CD4-positive, alpha-beta T cell treated with Interferon alpha-2 for 1 hour (primary cell): ENCODE results near the gene RAB3IL1.

ENCODE experiments used
- DNase-seq, 2 donors: peaks; one replicate each; pipeline ENCODE4 v3.0.0-alpha.2; 2020 to 2022

RAB3IL1 gene

DNA sequence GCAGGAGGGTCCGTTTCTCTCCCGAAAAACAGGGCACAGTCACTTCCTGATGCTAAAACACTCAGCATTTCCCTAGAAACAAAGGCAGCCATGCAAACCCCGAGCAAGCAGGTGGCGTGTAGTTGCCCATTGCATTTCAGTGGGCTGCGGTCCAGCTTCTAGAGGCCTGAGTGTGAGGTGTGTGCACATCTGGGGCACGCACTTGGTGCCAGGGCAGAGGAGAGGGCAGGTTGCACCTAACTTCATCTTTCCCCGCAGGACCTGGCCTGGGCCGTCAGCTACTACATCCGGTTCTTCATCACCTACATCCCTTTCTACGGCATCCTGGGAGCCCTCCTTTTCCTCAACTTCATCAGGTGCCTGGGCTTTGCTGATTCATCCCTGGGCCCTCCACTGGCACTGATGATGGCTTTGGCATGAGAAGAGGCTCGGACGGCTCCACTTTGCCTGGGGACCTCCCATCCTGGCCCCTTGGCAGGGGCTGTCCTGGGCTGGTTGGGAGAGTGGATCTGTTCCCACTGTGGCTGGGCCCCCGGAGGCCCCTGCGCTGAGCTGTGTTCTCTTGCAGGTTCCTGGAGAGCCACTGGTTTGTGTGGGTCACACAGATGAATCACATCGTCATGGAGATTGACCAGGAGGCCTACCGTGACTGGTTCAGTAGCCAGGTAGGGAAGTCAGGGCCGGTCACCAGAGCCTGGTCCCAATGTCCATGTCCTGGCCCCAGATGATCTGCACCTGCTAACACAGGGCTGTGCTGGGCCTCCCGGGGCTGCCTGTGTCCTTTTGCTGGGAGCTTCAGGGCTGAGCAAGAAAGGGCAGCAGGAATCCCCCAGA is 54.4 kb downstream of the RAB3IL1 start:
- DNase-seq: no peak

DNA sequence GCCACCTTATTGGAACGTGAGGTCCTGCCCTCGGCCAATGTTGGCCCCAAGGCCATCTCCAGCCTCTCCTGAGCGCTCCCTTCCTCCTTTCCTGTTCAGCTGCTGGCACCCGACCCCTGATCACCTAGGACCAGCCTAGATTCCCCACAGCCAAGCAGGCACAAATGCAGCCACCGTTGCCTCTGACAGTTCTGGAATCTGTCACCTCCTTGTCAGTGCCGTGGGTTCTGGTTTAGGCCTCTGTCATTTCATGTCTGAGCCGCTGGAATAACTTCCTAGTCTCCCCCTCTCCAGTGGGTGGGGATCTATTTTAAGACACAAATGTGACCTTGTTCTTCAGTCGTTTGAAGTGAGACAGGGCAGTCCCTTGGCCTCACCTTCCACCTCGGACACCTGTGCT is 55.7 kb downstream of the RAB3IL1 start:
- no peak for DNase-seq

DNA sequence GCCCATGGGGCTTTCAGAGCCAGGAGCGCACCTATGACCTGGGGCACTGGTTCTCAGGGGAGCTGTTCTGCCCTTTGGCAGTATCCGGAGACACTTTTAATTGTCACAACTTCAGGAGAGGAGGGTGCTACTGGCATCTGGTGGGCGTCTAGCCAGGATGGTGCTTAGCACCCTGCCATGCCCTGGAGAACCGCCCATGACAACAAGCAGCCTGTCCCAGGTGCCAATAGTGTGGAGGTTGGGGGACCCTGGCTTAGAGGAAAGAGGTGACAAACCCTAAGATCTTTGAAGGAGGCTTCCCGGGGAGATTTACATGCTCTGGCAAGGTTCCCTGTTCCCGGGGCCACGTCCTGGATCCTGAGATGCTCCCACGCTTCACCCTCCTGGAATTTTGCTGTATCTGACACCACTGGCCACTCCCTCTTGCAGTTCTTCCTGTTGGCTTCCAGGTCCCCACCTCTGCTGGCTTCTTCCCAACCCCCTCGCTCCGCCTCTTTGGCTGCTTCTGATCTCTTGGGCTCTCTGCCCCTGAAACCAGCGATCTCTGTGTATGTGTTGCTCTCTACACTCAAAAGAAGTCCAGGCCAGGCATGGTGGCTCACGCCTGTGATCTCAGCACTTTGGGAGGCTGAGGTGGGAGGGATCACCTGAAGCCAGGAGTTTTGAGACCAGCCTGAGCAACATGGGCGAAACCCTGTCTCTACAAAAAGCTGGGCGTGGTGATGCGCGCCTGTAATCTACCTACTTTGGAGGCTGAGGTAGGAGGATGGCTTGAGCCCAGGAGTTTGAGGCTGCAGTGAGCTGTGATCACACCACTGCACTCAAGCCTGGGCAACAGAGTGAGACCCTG is 57.1 kb downstream of the RAB3IL1 start:
- DNase-seq: no peak

DNA sequence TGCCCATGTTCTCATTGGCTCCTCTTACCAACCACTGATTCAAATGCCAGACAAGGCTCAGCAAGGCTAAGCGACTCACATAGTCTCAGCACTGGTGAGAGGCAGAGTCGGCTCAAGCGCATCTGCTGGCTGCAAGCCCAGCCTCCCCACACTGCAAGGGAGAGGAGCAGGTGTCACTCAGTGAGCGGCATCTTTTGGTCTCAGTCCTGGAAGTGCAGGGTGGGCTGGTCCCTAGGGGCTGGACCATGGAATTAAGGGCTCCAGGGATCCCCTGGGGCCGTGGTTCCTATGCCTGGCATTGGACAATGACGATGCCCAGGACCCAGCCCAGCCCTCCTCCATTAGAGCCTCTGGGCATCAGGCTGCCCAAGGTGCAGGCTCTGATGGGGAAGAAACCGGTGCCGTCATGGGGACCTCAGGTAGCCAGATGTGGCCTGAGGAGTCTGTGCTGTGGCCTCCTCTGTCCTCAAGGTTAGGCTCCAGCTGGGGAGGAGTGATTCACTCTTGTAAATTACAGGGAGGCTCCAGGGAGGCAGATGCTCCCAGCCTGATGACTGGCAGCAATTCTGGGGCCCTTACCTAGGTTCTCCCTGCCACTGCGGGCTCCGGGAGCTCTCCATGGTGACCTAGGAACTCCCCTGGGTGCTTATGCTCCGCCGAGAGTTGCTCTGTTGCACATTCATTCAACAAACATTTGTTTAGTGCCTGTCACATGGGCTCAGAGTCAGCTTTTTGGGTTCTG is 61.3 kb downstream of the RAB3IL1 start:
- DNase-seq: no peak

DNA sequence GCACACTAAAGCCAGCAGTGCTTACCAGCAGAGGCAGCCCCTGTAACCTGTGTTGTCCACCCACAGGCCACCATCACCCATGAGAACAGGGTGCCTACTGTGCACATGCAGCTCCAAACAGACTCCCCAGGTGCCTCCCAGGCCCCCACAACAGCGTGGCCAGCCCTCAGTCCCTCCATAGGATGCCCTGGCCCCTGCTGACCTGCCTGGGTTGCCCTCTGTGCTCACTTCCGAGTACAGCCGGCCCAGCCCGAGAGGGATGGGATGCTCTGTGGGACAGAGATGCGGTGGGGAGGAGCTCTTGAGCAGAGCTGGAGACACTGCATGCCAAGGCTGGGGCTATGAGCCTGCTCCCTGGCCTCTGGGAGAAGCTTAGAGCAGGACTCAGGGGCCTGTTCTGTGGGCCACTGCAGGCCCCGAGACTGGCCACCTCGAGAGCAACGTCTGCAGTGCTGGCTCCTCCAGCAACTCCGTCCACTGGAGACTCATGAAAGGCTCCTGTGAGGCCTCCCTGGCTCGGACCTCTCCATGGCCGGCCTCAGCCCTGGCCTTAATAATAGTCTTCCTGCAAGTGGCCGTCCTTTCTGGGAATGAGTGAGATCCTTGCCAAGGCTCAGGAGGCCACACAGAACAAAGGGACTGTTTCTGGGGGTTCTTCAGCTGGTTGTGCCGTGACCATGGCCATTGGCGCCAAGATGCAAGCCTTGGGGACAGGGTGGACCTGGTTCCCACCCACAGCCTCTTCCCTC is 62.2 kb downstream of the RAB3IL1 start:
- DNase-seq: no peak

DNA sequence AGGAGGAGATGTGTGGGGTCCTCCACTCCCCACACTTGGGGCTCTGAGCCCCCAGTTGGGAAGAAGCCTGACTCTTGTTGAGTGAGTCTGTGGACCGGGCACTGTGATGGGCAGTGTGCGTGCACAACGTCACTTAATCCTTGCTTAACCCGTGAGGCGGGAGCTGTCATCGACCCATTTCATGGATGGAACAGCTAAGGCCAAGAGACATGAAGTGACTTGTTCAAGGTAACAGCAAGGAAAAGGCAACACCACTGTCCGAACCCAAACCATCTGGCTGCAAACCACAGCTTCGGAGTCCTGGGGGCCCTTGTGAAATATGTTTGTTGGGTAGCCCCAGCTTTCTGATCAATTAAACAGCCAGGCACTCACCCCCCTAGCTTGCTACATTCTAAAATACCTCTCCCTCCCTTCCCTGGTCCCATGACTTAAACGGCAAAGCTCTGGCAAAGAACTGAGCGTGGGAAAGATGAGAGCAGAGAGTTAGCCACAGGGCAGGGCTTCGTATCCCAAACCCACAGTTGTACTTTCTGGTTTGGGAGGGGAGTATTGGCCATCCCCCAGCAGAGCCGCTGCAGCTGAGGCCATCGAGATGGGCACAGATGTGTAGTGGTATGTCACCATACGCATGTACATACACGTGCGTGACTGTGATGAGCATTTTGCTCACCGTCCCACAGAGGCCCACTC is 63.0 kb downstream of the RAB3IL1 start:
- DNase-seq: no peak

DNA sequence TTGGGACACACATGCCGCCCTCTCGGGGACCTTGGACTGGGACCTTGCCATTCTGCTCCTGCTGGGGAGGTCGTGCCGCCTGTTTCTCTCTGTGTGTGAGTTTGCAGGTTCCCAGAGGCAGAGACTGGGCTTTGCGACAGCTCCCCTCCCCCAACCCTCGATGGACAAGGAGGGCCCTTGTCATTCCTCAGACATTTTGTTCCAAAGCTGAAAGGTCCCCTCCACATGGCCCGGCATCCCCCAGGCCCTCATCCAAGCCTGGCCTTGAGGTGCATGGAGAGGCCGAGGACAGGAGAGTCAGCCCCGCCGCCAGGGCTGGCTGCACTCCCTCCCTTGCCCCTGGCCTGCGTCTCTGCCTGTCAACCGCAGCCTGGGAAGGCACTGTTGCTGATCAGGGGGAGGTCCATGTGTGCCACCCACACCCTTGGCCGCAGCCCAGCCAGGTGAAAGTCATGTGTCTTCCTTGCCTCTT is 63.6 kb downstream of the RAB3IL1 start:
- no peak for DNase-seq

DNA sequence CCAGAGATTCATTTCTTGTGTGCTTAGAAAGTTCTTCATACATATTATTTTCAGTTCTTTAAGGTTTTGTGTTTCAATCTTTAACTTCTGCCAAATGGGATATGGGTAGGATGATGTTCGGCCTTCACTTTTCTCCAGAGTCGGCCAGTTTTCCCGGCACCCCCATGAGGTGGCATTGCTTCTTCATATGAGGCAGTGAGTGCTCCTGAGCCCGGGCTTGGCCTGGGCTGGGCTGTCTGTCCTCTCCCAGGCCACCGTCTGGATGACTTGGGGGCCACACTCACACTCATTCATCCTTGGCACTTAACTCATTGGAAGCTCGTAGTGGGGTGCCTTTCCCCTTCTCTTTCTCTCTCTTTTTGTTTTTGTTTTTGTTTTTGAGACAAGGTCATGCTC is 65.5 kb downstream of the RAB3IL1 start:
- no peak for DNase-seq

DNA sequence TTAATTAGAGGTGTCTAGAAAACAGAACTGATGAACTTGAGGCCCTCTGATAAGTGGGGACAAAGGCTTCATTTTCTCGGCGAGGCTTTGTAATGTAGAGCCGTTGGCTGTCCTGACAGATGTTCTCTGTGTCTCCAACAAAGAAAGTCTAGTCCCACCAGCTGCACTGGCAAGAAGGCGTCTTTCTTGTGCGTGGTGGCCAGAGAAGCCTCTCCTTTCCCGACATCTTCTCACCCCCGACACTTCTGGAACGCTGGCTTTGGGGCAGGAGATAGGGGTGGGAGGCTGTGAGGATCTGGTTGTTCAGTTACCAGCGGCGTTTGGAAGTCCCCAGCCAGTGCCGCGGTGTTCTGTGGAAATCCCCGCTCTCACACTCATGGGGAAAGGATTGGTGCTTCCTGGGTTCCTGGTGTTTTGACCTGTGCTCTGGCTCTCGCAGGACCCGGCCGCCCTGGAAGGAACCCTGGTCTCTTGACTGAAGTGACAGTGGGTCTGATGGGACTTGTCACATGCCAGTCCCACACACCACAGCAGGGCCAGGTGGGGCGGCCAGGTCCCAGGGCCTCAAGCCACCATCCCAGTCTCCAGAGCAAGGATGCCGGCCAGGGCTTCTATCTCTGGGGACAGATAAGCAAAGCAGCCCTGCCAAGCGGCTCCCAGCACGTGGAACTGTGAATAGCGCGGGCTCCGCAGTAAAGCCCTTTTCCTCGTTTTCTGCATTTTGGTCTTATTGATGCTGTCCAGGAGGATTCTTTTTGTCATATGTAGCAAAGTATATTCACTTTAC is 66.1 kb downstream of the RAB3IL1 start:
- no peak for DNase-seq

DNA sequence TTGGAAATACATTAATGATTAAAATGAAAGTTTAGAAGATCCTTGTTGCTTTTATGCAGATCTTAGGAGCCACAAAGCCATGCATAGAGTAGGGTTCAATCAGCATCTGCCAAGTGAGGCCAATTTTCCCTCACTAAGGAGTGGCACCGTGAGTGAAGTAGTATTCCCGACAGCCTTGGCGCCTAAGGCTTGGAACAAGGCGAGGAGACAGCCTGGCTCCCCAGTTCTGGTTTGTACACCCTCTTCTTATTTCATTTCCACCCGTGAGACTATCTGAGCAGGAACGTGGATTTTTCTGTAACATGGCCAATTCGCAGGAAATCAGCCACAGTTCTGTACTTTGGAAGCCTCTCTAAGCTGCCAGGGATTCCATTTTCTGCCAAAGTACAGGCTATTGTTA is 66.7 kb downstream of the RAB3IL1 start:
- DNase-seq: no peak

DNA sequence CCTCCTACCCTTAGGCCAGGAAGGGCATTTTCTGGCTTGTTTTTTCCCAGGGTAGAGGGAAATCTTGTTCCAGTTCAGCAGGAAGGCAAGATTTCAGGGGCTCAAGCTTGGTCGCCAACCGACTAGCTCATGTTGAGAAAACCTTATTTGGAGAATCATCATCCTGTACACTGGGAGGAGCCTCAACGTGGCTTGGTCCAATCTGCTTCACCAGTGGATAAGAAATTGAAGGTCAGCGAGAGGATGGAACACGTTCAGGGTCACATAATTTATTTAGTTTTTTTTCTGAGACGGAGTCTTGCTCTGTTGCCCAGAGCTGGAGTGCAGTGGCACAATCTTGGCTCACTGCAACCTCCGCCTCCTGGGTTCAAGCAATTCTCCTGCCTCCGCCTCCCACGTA is 68.7 kb downstream of the RAB3IL1 start:
- DNase-seq: no peak

DNA sequence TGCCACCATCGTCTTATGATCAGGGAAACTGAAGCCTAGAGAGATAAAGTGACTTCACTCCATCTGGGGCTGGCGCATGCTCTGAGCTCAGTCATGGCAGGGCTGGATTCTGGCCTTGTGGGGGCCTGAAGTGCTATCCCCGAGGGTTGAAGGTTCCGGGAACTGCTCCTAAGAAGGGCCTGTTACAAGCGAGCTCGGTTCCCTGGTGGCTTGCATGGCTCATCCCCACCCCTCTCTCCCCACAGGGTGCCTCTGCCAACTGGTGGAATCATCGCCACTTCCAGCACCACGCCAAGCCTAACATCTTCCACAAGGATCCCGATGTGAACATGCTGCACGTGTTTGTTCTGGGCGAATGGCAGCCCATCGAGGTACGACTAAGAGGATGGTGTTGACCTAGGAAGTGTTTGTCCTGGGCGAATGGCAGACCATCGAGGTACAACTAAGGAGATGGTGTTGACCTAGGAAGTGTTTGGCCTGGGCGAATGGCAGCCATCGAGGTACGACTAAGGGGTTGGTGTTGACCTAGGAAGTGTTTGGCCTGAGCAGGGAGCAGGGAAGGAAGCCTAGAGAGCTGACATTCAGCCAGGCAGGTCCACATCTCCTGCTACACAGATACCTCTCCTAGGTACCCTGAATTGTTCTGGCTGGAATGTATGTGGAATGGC is 69.3 kb downstream of the RAB3IL1 start:
- no peak for DNase-seq
